ENCODE data around the gene BBS2.

DNA sequence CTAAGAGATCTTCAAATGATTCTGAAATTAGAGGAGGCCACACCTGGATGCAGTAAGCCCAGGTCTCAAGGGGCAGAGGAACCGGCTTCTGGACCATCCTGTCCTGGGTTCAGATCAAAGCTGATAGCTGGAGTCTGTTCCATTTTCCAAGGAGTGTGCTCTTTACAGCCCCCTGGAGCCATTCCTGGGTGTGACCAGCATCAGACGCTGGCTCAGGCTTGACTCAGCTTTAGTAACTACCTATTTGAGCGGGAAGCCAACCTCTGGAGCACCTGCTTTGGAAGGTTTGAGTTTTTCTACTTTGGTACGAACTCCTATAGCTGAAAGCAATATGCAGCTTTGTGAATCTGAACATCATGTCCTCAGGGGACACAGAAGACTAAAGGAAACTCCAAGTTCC, 12.9 kb upstream of the BBS2 start:
- peak in 1 of 2 donors; percentile 11 for TF ChIP-seq CTCF (conservative IDR thresholded peaks at IDR 0.05 in 1 of 2, IDR thresholded peaks at IDR 0.05 in 1 of 2; ENCODE audit: extremely low read depth in 1 of 2, insufficient read depth in 1 of 2, low read depth in 1 of 2, low read length in 2 of 2)
- no peak for TF ChIP-seq EZH2 (IDR thresholded peaks at IDR 0.05; ENCODE audit: borderline replicate concordance, low read length)

All from mammary epithelial cell (primary cell).